NCI-H2171 treated with DMSO at 0.1 percent for 48 hours (cell line): Measurements from ENCODE around the gene ARHGAP24.

Experiments used
- DNase-seq: peaks from one replicate; lab custom pipeline; 2025; lab: John Stamatoyannopoulos, UW

Gene ARHGAP24

GRCh38 chr4:85580489-85580888 is 105.5 kb downstream of the ARHGAP24 start:
- DNase-seq, result no peak

DNA sequence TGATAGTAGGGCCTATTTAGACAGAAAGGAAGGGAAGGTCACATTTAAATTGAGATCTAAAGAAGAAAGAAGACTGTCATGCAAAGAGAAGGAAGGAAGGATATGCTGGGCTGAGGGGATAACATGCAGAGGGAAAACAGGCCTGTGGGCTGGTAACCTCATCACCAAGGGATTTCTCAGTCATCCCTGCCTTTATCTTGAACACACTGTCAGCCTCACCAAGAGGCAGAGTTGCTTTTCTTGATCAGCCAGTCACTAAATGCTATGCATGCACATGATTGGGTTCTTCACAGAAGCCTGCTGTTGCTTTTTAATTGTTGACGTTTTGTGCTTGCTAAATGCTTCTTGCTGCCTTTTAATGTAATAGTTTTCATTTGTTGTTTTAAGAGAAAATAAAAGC is 113.0 kb downstream of the ARHGAP24 start:
- DNase-seq, result no peak

- no peak for DNase-seq
These were observed 116.6 kb downstream of the ARHGAP24 start for GRCh38 chr4:85591406-85592098.

DNA sequence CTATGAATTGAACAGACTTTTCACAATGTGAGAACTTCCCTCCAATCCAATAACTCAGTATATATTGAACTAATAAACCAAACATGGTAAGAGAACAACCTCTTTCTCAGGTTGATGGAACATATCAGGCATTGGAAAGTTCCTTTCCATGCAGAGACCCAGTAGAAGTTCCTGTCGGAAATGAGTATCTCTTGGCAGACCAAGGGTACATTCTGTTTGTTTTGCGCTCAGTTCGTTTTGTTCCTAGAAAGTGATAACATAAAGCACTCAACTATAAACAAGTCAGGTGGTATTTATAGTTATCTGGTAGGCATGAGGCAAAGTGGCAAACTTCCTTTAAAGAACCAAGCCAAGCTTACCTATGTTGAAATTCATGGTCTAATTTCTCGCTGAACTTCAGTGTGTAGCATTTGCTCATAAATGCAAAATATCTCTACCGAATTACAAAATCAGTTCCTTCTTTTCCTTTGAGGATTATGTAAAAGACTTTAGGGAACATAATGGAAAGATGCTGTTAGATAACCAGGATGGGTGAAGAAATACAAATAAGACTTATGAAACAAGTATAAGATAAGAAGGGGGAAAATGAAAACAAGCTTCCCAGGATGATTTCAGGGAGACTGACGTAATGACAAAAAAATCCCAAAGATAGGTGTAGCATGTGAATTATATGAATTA is 120.3 kb downstream of the ARHGAP24 start:
- no peak for DNase-seq

DNA sequence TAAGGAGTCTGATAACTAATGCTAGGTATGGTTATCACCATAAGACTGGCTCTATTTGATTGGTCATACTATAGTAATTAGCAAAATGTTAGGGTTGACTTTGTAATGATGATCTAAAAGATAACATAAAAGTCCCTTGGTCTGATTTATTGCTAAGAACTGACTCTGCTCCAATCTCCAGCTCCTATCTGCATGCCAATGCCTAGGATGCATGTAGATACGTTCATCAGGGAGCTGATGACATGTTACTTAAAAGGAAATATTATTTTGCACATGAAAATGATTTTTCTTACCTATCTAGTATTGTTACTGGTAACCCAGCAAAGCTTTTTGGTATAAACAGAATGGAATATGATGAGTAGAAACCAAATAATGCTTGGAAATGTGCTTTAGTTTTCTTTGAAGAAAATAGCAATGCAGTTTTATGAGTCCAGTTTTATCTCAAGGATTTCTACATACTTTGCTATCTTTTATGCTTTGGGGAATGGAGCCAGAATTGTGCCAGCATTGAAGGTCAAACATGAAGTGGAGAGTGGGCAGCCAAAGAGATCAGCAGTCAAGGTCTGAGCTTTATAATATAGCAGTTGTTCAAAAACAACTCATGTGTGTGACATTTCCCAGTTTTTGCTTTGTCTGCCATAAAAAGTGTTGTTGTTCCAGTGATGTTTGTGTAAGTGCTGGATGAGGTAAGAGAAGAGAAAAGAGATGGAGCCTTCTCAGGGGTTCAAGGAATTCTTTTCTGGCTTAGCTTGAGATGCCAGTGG is 121.0 kb downstream of the ARHGAP24 start:
- no peak for DNase-seq

DNA sequence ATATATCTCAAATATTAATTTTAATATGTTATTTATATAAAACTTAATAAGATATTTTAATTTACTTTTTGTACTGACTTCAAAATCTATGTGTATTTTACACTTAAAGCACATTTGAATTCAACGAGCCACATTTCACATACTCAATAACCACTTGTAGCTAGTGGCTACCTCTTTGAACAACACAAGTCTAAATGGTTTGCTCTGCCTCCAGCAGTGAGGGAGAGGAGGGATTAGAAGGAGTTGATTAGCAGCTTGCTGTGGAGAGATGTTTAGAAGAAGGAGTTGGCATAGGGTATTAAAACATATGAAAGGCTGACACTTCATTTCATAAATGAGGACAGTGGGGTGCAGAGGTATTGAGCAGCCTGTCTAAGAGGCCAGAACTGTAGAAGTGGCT is 124.0 kb downstream of the ARHGAP24 start:
- DNase-seq, result no peak

DNA sequence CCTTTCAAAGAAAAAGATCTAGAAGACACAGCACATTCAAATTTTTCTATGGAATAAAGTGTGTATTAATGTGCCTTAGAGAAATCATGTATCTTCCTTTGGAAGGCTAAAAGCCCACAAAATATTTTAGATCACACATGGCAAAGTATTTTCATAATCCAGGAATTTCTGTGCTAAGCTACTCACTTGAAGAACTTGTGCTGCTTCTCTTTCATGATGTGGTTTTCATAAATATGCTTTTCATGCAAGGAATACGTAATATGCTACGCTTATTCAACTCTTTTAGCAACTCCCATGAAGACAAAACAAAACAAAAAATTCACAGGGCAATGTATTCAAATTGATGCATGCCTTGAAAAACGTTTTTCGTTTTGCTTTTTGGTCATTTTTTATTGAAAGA is 125.6 kb downstream of the ARHGAP24 start:
- DNase-seq, result no peak

DNA sequence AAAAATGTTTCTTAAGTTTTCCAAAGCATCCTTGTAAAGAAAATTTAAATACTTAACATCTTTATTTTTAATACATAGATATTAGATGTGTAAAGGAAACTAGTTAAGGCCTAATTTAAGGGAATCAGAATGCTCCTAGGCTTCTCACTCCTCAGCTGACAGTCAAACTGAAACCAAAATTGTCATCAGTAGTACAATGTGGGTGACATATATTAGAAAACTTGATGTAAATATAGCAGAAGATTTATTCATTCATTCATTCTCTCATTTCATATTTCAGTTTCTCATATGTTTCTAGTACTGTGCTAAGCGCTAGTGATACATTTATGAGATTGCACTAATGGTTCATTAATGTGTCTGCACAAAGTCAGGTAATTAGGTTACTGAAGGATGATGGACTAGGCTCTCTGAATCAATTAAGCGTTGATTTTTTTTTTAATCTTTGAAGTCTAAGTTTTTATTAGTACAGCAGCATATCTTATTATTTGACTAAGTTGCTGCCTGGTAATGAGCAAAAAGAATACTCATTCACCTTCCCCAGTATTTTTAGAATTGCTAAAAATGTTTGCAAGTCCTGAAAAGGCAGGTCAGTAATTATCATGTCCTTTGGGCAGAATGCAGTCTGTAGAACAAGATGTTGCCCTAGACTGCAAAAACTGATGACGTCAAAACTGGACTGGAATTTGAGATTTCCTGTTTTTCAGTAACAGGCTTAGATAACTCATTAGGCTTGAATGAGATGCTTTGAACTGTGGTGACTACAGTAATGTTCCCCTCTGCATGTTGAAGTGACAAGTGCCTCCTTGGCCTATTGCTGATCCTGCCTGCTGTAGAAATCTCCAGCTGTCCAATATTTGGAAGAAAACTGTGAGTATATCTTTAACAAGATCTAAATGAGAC is 128.7 kb downstream of the ARHGAP24 start:
- no peak for DNase-seq

GRCh38 chr4:85606505-85606904 is 131.6 kb downstream of the ARHGAP24 start:
- no peak for DNase-seq

GRCh38 chr4:85607624-85608023 is 132.7 kb downstream of the ARHGAP24 start:
- DNase-seq, result no peak

DNA sequence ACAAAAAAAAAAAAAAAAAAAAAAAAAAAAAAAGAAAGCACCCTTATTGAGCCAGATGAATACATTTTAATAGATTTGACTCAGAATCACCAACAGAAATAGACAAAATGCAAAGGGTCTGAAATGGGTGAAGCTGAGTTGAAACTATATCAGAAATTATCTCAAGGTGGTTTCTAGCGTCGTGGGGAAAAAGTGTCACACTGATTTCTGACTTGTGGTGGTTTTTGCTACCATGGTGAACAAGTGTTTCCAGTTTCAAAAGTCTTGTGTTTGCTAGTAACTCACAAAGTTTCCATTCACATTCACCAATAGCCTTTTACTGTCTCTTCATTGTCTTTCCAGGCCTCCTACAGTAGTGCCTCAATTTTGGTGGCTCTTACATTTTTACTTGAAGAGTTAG is 135.5 kb downstream of the ARHGAP24 start:
- DNase-seq, result no peak

DNA sequence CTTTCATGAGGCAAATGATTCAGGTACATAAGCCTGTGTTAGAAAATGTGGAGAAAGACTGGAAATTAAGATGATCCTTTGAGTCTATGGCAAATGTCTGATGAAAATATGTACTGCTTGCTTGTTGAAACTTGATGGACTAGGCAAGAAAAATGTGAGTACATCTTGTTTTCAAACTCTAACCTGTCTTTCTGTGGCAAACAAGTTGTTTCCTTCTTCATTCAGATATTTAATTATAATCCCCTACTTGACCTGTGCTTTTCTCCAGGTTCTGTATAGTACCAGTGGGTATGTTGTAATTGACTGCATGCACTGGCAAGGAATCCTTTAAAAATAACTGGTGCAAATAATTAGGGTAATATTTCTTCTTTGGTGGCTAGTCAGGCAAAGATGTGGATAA is 136.7 kb downstream of the ARHGAP24 start:
- no peak for DNase-seq

GRCh38 chr4:85613901-85614300 is 139.0 kb downstream of the ARHGAP24 start:
- DNase-seq, result no peak

DNA sequence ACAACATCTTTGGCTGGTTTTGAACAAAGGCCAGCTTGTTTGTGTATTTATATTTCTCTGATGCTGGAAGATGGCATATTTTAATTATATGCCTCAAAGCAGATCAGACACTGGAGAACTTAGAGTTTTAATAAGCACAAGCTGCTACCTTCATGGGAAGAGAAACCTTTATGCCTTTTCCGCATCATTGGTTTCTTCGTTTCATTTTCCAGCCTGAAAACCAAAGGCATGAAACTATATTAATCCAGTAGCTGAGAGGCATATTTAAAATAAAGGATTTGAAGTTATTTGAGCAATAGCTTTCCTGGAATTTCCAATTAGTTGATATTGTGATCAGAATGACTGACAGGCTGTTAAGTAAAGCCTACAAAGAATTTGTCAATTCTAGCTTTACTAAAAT is 141.0 kb downstream of the ARHGAP24 start:
- DNase-seq, result peak; percentile 20

DNA sequence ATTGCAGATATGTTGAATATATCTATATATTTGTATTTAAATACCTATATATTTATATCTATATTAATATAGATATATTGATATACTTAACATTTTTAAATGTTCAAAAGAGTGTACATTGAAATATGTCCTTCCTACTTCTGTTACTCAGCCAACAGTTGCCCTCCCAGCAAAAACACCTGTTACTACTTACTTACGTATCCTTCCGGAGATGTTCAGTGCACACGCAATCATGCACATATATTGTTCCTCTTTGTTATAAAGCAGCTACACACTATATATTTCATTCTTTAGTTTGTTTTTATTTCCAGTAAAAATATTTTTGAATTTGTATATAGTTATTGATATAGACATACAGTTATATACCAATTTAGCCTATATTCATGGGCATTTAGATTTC is 142.3 kb downstream of the ARHGAP24 start:
- no peak for DNase-seq

GRCh38 chr4:85632981-85633380 is 158.0 kb downstream of the ARHGAP24 start:
- peak; percentile 67 for DNase-seq

GRCh38 chr4:85637778-85638177 is 162.8 kb downstream of the ARHGAP24 start:
- no peak for DNase-seq

- no peak for DNase-seq
These were observed 165.0 kb downstream of the ARHGAP24 start for GRCh38 chr4:85639946-85640345.

- no peak for DNase-seq
These were observed 167.6 kb downstream of the ARHGAP24 start for GRCh38 chr4:85642356-85643100.

- DNase-seq, result no peak
These were observed 169.1 kb downstream of the ARHGAP24 start for GRCh38 chr4:85644061-85644460.

- DNase-seq, result no peak
These were observed 176.0 kb downstream of the ARHGAP24 start for GRCh38 chr4:85650908-85651307.
